Stimulated activated CD4-positive, alpha-beta T cell treated with anti-CD3 and anti-CD28 coated beads, TNF-alpha, amount 100 ng/mL, for 4 hours (primary cell): Measurements from ENCODE around the gene TBC1D12.
"Not testable (repeated sequence)": the region's sequence is repeated elsewhere in the genome, so short reads cannot be mapped to it uniquely, and the experiment has no call there.

ENCODE experiments used
- DNase-seq, 3 experiments: peaks; one replicate each; pipeline ENCODE4 v3.0.0-alpha.2; 2020; ENCODE audit warnings: low read depth in 3 of 3

TBC1D12 gene

DNA sequence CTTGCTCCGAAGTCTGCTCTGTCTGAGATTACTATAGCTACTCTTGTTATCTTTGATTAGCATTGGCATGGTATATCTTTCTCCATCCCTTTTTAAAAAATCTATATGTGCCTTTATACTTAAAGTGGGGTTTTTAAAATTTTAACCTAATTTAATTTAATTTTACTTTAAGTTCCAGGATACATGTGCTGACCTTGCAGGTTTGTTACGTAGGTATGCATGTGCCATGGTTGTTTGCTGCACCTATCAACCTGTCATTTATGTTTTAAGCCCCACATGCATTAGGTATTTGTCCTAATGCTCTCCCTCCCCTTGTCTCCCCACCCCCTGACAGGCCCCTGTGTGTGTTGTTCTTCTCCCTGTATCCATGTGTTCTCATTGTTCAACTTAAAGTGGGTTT is 54.6 kb downstream of the TBC1D12 start:
- no peak for DNase-seq

DNA sequence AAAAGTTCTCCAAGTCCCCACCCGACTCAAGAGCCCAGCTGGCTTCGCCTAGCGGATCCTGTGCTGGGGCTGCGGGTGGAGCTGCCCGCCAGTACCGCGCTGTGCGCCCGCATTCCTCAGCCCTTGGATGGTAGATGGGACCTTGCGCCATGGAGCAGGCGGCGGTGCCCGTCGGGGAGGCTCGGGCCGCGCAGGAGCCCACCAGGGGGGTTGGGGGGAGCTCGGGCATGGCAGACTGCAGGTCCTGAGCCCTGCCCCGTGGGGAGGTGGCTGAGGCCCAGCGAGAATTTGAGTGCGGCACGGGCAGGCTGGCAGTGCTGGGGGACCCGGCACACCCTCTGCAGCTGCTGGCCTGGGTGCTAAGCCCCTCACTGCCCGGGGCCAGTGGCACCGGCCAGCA is 57.0 kb downstream of the TBC1D12 start:
- DNase-seq = no peak

DNA sequence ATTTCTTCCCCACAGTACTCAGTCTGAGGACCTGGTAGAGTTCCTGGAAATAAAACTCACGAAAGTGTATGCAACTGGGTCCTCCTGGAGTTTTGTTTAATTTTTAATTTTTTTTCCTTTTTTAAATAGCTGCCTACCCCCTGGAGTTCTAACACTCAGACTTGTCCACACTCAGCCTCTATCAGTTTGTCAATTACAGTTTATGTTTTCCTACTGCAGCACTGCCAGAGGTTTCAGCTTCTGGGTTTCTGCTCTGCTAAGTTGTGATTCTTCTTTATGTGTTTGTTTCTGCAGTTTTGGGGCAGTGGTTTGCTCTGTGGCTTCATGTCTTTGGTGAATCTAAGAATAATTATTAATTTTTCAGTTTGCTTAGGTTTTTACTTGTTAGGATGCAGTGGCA is 59.2 kb downstream of the TBC1D12 start:
- DNase-seq = no peak

DNA sequence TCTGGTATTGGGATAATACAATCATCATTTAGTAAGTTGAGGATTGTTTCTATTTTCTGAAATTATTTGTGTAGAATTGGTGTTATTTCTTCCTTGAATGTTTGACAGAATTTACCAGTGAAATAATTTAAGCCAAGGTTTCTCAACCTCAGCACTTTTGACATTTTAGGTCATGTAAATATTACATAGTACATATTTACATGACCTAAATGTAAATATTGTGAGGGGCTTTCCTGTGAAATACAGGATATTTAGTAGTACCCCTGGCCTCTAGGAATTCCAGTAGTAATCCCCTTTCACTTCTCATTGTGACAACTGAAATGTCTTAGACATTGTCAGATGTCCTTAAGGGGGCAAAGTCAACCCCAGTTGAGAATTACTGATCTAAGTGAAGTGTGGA is 59.8 kb downstream of the TBC1D12 start:
- DNase-seq = no peak

DNA sequence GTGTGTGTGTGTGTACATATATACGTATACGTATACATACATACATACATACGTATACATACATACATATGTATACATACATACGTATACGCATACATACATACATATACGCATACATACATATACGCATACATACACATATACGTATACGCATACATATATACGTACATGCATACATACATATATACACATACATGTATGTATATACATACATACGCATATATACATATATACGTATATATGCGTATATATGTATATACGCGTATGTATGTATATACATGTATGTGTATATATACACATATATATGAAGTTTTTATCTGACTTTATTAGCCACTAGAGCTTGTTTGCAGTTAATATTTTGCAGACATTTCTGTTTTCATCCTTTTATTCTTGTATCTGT is 63.3 kb downstream of the TBC1D12 start:
- DNase-seq = no peak

DNA sequence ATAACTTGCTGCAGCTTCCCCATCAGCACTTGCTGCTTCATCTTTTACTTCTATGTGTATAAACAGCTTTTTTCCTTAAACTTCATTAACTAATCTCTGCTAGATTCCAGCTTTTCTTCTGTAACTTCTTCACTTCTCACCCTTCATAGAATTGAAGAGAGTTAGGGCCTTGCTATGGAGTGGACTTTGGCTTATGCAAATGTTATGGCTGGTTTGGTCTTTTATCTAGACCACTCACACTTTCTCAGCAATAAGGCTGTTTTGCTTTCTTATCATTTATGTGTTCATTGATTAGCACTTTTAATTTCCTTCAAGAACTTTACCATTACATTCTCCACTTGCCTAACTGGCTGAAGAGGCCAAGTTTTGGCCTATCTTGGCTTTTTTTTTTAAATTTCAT is 79.1 kb downstream of the TBC1D12 start:
- DNase-seq = no peak

DNA sequence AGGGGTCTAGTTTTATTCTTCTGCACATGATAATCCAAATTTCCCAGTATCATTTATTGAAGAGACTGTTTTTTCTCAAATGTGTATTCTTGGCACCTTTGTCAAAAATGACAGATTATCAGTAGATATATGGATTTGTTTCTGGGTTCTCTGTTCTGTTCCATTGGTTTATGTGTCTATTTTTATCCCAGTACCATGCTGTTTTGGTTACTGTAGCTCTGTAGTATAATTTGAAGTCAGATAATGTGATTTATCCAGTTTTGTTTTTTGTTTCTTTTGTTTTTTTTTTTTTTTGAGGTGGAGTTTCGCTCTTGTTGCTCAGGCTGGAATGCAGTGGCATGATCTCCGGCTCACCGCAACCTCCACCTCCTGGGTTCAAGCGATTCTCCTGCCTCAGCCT is 81.6 kb downstream of the TBC1D12 start:
- DNase-seq = no peak

DNA sequence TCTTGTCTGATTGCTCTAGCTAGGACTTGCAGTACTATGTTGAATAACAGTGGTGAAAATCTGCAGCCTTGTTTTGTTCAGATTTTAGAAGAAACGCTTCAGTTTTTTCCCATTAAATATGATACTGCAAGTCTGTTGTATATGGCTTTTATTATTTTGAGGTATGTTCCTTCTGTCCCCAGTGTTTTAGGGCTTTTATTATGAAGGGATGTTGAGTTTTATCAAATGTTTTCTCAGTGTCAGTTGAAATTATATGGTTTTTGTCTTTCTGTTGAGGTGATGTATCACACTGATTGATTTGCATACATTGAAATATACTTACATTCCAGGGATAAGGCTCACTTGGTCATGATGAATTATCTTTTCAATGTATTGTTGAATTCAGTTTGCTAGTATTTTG is 82.8 kb downstream of the TBC1D12 start:
- no peak for DNase-seq

DNA sequence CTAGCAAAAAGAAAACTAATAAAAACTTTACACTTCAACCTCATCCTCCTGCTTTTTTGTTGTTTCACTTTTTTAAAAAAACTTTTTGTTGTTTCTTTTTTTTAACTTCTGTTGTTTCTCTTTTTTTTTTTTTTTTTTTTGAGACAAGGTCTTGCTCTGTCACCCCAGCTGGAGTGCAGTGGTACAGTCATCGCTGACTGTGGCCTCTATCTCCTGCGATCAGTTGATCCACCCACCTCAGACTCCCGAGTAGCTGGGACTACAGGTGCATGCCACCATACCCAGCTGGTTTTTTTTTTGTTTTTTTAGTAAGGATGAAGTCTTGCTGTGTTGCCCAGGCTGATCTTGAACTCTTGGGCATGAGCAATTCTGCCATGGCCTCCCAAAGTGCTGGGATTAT is 85.2 kb downstream of the TBC1D12 start:
- no peak for DNase-seq

DNA sequence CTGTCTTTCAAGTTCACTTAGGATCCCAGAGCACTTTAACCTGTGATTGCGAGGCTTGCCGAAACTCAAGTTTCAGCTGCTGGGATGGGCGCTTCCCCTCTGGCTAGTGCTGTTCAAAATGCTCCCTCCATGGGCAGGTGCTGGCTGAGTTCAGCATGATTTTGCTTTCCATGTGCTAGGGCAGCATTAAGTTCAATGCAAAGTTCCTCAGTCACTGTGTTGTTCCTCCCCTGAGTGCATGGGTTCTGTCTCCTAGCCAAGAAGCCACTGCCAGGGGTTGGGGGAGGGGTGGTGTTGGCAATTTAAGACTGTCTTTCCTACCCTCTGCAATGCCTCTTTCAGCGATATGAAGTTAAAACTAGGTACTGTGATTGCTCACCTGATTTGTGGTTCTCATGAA is 86.8 kb downstream of the TBC1D12 start:
- no peak for DNase-seq

DNA sequence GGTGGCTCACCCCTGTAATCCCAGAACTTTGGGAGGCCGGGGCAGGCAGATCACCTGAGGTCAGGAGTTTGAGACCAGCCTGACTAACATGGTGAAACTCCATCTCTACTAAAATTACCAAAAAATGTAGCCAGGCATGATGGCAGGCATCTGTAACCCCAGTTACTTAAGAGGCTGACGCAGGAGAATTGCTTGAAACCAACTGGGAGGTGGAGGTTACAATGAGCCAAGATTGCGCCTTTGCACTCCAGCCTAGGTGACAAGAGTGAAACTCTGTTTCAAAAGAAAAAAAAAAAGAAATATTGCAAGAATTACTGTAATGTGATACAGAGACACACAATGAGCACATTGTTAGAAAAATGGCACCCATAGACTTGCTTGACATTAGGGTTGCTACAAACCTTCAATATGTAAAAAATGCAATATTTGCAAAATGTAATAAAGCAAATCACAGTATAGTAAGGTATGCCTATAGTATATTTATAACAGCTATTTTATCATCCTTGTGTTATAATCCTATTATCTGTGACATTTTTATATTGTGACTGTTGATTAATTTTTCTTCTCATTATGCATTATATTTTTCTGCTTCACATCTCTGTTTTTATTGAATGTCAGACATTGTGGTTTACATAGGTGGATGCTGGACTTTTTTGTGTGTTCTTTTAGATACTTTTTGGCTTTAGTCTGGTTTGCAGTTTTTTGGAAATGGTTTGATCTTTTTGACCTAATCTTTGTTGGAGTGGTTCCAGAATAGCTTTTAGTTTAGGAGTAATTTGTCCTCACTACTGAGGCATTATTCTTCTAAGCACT is 87.8 kb downstream of the TBC1D12 start:
- DNase-seq = no peak

DNA sequence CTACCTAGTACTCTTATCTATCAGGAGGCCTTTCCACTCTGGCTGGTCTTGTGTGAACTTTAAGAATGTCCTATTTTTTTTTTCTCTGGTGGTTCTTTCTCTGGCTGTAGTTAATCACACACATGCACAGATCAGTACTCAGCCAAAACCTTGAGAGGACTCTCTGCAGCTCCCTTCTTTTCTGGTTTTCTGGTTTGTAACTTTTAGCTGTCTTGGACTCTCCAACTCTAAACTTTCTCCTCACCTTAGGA is 88.4 kb downstream of the TBC1D12 start:
- DNase-seq = no peak

DNA sequence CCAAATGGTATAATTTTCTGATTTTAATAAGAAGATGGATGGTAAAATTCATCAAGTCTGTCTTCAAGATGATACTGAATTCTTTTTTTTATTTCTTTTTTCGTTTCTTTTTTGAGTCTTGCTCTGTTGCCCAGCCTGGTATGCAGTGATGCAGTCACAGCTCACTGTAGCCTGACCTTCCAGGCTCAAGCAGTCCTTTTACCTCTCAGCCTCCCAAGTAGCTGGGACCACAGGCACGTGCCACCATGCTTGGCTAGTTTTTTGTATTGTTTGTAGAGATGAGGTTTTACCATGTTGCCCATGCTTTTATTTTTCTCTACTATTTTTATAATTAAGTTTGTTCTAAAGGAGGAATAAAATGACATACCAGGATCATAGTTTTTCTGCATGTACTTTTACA is 91.1 kb downstream of the TBC1D12 start:
- DNase-seq = no peak

DNA sequence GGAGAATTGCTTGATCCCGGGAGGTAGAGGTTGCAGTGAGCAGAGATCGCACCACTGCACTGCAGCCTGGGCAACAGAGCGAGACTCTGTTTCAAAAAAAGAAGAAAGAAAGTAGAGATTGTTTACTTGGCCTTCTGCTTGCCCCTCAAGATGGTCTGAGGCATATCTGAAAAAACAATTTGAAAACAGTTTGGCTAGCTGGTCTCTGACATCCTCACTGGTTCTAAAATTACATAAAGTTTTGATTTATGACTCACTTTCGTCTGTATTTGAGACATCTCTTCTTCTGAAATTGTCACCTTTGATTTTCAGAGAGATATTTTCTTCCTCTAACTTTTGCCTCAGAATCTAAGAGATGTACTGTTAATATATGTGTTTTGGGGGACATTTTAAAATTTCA is 93.7 kb downstream of the TBC1D12 start:
- no peak for DNase-seq

DNA sequence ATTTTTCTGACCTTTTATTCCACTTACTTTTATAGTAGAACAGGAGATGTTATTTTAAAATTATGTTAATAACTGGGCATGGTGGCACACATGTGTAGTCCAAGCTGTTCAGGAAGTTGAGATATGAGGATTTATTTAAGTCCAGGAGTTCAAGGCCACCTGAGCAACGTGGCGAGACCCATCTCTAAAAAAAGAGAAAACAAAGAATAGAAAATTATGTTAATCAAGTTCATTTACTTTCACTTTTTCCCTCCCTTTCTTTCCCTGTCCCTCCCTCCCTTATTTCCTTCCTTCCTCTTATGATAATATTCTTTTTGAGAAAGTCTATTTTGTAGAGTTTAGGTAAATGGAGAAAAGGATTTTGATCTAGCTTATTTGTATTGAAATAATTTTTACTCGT is 94.3 kb downstream of the TBC1D12 start:
- no peak for DNase-seq

DNA sequence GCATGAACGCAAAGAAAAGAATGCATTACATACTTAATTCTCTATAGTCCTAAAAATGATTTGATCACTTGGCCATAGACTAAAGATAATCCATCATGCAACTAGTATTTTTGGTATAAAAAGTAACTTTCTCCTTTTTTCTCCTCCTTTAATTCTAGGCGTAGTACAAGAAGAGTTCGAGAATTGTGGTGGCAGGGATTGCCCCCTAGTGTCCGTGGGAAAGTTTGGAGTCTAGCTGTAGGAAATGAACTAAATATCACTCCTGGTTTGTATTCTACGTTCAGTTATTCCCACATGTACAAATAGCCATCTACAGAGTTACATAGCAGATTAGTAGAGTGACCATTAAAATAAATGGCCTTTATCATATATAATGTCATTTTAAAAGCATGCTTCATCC is 97.7 kb downstream of the TBC1D12 start:
- no peak for DNase-seq

DNA sequence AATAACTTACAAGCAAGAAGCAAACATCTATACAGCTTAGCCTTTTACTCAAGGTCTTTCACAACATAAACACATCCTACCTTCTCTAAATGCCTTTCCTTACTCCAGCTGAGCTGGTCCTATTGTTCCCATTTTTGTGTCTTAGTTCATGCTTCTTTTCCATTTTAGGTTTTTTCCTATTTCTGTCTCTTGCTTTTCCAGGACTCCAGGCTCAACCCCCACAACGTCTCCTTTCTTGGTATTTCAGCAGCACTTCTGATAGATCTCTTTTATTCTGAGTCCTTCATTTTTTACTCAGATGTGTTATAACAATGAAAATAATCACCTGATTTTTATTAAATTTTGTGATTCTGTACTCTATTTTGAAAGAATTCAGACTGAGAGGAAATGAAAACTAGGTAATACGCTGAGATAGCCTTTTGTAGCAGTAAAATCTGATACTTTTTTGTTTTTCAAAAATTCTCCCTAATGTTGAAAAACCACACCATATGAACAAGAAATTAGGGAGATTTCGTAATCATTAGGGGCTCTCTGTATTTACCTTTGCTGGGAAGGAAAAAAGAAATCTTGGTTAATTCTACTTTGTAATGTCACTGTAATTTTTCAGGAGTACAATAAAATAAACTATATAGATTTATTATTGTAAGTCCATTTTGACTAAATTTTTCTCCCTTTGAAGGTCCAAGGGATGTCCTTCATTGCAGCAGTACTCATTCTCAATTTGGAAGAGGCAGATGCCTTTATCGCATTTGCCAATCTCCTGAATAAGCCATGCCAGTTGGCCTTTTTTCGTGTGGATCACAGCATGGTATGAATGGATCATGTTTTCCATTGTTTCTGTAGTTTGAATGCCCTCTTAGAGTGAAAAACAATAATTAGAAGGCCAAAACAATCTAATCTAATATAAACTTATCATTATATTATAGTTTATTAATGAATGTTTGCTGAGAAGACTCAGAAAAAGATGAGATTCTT is 119.2 kb downstream of the TBC1D12 start:
- DNase-seq = no peak

DNA sequence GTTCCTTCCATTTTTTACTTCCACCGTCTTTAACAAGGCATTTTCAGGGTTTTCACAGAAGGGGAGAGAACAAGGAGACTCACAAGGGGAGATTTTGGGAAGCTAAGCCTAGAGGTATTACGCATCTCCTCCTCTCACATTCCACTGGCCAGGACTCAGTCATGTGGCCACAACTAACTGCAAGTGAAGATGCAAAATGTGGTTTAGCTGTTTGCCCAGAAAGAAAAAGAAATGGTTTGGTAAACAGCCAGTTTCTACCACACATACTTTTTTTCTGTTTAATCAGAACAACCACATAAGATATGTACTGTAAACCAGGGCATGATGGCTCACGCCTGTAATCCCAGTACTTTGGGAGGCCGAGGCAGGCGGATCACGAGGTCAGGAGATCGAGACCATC is 121.8 kb downstream of the TBC1D12 start:
- DNase-seq = no peak

DNA sequence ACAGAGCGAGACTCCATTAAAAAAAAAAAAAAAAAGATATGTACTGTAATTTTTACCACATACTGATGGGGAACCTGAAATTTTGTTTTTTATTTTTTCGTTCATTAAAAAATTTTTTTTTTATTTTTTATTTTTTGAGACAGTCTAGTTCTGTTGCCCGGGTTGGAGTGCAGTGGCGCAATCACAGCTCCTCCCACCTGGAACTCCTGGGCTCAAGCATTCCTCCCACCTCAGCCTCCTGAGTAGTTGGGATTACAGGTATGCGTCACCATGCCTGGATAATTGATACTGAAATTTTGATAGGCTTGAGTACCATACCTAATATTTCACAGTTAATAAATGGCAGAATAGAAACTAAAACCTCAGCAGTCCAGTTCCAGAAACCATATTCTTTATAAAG is 122.4 kb downstream of the TBC1D12 start:
- no peak for DNase-seq

DNA sequence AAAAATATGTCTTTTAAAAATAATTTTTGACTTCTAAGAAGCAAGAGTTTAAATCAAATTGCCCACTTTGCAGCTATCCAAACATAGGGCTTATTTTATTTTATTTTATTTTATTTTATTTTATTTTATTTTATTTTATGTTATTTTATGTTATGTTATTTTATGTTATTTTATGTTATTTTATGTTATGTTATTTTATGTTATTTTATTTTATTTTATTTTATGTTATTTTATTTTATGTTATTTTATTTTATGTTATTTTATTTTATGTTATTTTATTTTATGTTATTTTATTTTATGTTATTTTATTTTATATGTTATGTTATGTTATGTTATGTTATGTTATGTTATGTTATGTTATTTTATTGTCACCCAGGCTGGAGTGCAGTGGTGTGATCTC is 129.2 kb downstream of the TBC1D12 start:
- not testable (repeated sequence) for DNase-seq

DNA sequence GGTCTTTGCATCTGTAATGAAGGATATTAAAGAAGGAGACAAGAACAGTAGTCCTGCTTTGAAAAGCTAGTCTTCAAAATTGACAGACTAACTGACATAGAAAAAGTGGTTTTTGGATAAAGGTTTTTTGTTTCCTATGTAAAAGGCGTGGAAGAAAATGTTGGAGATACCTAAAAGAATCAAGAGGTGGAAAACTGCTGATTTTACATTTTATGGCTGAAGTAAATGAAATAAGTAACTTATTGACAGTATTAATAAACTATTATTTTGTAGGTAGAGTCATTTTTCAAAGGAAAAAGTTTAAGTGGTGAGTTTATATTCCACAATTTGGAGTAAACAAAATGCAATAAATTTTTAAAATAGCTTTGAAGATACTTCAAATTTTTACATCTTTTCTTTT is 130.7 kb downstream of the TBC1D12 start:
- no peak for DNase-seq

DNA sequence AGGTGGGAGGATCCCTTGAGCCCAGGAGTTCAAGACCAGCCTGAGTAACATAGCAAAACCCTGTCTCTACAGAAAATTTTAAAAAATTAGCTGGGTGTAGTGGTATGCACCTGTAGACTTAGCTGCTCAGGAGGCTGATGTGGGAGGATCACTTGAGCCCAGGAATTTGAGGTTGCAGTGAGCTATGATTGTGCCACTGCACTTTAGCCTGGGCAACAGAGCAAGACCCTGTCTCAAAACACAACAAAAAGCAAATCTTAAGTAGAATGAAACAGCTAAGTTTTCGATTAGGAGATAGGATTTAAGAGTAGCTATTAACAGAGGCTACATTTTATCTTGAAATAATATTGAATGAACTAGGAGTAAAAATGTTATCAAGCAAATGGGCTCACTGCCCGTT is 139.9 kb downstream of the TBC1D12 start:
- not testable (repeated sequence) for DNase-seq

DNA sequence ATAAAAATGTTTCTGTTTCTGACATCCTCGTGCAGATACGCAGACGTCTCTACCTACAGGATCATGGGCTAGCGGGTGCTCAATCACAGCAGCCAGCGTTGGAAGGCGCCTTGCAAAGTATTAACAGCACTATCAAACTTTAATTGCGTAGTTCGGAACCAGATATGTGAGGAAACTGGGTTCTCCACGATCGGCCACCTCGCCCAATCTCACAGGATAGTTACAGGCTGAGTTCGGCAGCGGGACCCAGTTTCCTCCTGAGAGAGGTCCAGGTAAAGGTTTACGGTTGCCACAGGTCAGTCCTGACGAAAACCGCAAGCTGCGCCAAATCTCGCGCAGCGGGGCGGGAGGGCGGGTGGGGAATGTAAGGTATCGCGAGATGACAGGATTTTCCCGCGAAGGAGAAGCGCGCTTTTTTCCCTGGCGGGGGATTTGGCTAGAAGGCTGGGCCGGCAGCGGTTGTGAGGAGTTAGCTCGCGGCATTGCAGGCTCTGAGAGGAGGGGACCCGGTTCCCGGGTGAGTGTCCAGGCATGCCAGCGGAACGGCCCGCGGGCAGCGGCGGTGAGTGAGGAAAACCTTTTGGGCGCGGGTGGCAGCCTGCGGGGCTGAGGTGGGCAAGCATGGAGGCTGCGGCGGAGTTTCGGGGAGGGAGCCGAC is 143.2 kb downstream of the TBC1D12 start, which contains the start of gene HELLS:
Gene HELLS, plus strand, starts transcription at position 398 of the 658 bp plus-strand sequence. Its CDS starts 134 bp downstream, at position 532.
- DNase-seq = peak; percentile 47 to 58 (median 49)
